Tongue (tissue), 2 donors: ENCODE measurements around the gene BAZ1A. TPM values are rescaled to one million over a fixed set of nuclear protein-coding genes. Genes with fewer than 3 reads are reported as not detected.
A peak's percentile ranks its signal among the peaks of the same experiment; 100 is the strongest.
"Not testable (repeated sequence)": the region's sequence is repeated elsewhere in the genome, so short reads cannot be mapped to it uniquely, and the experiment has no call there.

Source experiments
- DNase-seq: peaks from one replicate; pipeline ENCODE4 v3.0.0-alpha.2; 2015
- total RNA-seq: library from RNA; depleted of rRNA; stranded (reverse); fragments of >200 nt; gene quantifications from one replicate; pipeline ENCODE4 v1.2.3, GENCODE V29; 2014

BAZ1A gene
- total RNA-seq, 1 donor from 2014 or later = 25.7 TPM

DNA sequence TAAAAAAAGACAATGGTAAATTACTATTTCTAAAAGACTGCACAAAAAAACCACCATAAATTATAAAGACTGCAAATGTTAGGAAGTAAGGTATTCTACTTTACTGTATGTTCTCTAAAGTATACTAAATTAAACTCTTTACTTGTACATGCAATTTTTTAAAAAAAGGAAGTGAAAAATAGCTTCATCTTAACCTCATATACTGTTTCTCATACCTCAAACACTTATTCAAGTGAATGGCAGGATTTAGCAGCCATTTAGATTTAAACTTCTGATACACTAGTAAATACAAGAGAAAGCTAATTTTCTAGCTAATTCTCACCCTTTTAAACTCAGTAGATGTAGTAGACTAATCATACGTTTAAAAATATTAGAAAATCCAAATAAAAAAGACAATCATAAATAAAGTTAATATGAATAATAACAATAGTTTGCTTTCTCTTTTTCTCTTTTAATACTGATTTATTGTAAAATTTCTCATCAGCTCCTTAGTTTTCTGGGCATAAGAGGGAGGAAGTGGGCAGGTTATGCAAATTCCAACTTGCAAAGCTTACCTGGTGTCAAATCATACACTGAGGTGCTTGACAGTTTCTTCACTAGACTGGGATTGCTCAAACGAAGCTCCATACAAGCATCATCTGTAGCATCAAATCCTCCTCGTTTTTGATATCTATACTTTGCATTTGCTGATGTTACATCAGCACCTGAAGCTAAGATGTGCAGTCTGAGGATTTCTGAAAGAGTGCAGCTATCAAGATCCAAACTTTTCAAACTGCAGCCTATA, 89.7 kb downstream of the BAZ1A start:
- no peak for DNase-seq

DNA sequence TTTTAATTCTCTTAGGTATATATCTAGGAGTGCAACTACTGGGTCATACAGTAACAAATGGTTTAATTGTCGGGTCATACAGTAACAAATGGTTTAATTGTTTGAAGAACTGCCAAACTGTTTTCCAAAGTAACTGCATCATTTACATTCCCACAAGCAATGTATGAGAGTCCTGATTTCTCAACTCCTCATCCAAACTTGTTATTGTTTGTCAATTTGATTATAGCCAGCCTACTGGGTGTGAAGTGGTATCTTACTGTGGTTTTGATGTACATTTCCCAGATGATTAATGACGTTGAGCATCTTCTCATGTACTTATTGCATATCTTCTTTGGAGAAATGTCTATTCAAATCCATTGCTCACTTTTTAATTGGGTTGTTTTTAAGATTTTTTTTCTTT, 93.1 kb downstream of the BAZ1A start:
- DNase-seq = no peak

- DNase-seq = no peak
Measured at GRCh38 chr14:34781242-34781641, 93.9 kb downstream of the BAZ1A start.

GRCh38 chr14:34780646-34781045, 94.5 kb downstream of the BAZ1A start:
- no peak for DNase-seq

DNA sequence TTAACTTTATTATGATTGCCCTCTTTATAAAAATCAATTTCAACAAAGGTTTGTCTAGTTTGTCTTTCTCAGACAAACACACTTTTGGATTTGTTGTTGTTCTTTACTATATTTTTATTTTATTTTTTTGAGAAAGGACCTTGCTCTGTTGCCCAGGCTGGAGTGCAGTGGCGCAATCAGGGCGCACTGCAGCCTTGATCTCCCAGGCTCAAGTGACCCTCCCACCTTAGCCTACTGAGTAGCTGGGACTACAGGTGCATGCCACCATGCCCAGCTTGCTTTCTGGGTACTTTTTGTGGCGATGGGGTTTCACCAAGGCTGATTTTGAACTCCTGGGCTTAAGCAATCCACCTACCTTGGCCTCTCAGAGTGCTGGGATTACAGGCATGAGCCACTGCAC, 96.4 kb downstream of the BAZ1A start:
- no peak for DNase-seq

- DNase-seq = no peak
Measured at GRCh38 chr14:34776611-34777010, 98.5 kb downstream of the BAZ1A start.

- no peak for DNase-seq
Measured at GRCh38 chr14:34775922-34776321, 99.2 kb downstream of the BAZ1A start.

DNA sequence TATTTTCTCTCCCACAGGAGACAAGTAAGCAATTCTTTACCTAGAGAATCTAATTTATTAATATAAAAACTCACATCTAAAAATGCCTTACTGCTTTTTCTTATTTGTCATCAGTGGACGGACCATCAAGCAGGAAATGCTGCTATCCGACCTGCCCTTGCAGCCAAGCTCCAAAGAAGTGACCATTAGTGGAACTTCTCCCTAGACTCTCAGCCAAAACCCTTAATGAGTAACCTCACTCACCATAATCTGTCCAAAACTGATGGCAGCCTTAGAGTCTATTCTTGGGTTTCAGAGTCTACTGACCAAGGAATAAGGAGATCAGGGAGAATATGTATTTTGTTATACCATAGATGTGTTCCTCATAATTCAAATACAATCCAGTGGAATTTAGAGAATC, 99.8 kb downstream of the BAZ1A start:
- DNase-seq = no peak

DNA sequence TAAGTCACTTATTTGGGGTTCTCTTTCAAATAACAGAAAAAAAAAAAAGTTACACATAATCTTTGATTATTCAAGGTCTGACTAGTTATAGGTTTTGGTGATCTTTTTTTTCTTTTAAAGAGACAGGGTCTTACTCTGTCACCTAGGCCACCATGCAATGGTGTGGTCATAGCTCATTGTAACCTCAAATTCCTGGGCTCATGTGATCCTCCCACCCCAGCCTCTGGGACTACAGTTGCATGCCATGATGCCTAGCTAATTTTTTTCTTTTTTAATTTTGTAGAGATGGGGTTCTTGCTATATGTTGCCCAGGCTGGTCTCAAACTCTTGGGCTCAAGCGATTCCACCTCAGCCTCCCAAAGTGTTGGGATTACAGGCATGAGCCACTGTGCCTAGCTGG, 104.3 kb downstream of the BAZ1A start:
- DNase-seq = no peak

GRCh38 chr14:34766606-34767005, 108.6 kb downstream of the BAZ1A start:
- DNase-seq = peak; percentile 25

DNA sequence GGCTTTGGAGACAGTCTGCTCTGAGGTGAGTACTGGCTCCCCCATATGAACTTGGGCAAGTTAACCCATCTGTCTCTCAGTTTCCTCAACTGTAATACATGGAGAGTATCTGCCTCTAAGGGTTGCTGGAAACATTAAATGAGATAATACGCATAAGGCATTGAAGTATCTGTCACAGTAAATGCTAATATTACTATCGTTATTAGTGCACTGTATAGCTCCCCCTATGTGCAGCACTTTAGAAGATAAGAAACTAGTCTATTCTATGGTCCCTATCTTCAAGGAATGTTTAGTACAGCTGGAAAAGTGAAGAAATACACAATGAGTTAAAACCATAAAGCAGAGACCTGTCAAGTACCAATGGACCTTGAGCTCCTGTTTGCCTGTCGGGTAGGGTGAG, 109.1 kb downstream of the BAZ1A start:
- no peak for DNase-seq

DNA sequence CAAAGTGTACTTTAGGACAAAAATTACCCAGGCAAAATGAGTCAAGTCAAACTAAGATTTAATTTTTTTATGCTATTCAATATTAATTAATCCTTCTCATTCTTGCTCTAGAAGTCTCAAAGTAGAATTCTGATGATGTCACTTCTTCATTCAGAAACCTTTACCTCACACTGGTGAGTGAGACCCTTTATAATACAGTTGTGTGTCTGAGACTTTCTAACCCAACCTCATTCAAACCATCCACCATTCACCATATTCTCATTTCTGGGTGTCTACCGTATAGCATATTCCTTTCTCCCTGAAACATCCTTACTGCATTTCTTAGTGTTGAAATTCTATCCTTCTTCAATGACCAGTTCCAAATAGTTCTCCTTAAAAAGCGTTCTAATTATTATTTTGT, 119.9 kb downstream of the BAZ1A start:
- DNase-seq = no peak

- DNase-seq = no peak
Measured at GRCh38 chr14:34754687-34755086, 120.5 kb downstream of the BAZ1A start.

- DNase-seq = no peak
Measured at GRCh38 chr14:34750670-34751069, 124.5 kb downstream of the BAZ1A start.

- DNase-seq = no peak
Measured at GRCh38 chr14:34750233-34750632, 124.9 kb downstream of the BAZ1A start.

DNA sequence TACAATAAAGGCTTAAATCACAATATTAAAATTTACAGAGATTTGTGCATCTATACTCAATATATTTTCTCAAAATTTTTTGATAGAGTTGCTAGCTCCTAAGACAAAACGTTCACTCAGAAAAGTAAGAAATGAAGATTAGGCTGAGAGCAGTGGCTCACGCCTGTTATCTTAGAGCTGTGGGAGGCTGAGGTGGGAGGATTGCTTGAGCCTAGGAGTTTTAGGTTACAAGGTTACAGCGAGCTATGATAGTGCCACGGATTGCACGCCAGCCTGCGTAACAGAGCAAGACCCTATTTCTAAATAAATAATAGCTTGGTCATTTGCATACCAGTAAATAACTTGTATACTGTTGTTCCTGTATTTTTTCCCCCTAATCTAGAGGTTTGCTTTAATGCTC, 125.8 kb downstream of the BAZ1A start:
- no peak for DNase-seq

DNA sequence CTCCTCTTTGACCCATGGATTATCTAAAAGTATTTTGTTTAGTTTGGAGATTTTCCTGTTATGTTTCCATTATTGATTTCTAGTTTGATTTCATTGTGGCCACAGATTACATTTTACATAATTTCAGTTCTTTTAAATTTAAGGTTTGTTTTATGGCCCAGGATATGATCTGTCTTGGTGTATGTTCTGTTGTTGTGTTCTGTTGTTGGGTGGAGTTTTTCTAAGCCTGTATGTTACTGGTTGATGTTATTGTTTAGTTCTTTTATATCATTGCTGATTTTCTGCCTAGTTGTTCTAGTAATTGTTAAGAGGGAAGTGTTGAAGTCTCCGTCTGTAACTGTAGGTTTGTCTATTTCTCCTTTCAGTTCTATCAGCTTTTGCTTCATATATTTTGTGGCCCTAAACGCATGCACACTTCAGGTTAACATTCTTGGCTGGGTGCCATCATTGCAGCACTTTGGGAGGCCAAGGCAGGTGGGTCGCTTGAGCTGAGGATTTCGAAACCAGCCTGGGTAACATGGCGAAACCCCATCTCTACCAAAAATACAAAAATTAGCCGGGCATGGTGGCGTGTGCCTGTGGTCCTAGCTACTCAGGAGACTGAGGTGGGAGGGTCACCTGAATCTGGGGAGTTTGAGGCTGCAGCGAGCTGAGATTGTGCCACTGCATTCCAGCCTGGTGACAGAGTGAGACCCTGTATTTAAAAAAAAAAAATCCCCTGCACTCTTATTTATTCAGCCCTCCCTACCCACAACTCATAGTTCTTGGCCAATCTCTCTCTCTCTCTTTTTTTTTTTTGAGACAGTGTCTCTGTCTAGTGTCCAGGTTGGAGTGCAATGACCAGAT, 132.7 kb downstream of the BAZ1A start:
- DNase-seq = no peak

DNA sequence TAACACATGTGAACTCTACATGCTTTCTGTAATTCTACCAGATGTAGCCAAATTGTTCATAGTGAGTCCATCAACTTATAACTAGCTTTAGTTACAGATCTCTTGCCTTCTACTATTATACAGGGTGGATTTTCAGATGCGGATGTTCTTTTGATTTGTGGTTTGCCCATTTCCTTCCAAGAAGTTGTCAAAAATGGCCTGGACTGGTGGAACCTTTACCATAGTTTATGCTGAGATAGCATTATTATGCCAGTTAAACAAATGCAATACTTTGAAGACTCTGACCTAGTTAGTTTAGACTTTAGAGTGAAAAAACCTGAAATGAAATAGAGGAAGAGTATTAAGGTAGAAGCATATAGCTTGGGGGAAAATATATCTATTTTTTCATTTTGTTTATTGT, 133.3 kb downstream of the BAZ1A start:
- DNase-seq = no peak

DNA sequence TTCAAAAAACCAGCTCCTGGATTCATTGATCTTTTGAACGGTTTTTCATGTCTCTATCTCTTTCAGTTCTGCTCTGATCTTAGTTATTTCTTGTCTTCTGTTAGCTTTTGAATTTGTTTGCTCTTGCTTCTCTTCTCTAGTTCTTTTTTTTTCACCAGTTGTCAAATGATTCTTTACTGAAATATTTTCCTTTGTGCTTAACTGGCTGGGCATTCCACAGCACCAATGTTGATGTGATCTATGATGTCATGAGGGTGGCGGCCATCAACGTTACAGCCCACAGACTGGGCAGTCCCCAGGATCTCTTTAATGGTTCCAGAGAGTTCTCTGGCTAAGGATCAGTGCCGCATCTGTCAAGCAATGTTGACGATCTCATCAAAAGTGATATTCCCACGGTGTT, 135.0 kb downstream of the BAZ1A start:
- not testable (repeated sequence) for DNase-seq

DNA sequence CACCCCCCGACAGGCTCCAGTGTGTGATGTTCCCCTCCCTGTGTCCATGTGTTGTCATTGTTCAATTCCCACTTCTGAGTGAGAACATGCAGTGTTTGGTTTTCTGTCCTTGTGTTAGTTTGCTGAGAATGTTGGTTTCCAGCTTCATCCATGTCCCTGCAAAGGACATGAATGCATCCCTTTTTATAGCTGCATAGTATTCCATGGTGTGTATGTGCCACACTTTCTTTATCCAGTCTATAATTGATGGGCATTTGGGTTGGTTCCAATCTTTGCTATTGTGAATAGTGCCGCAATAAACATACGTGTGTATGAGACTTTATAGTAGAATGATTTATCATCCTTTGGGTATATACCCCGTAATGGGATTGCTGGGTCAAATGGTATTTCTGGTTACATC, 138.1 kb downstream of the BAZ1A start:
- not testable (repeated sequence) for DNase-seq

DNA sequence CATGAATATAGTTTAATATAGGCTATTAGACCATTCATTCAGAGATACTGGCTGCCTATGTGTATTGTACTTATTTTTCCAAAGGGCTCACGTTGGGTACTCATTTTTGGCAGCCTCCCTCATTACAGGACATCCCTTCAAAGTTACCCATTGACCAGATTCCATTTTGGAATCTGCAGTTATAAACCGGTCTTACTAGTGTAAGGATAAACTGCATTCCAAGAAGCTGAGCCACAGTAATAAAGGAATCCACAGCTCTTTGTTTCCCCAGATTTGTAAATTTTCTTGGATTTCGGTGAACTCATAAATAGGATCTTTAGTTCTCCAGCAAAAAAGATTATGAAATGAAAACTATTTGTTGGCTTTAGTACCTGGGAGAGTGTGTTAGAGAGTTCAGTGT, 141.9 kb downstream of the BAZ1A start:
- DNase-seq = no peak

GRCh38 chr14:34732802-34733201, 142.4 kb downstream of the BAZ1A start:
- no peak for DNase-seq

DNA sequence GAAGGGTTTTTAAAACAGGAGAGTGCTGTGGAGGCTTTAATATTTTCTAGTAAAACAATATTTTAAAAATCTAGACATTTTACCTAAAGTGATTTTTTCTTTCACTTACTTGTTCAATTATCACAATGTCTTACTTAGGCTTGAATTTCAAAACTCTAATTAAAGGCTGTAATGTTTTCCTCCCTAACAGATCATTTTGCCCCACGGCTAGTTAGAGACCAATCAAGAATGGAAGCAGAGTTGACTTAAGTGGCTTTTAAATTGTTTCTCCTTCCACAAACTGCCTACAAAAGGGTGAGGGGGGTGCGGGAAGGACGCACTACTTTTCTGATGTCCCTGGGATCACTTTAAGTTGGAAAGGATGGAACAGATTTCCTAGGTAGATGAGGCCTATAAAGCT, 151.3 kb downstream of the BAZ1A start:
- DNase-seq = no peak
